H9 (cell line): ENCODE data around the gene PNMA6E. TPM values are rescaled to one million over a fixed set of nuclear protein-coding genes. Genes with fewer than 3 reads are reported as not detected.

Experiments used
- DNase-seq: peaks from one replicate; pipeline ENCODE4 v3.0.0-alpha.2; 2017
- H2AFZ ChIP-seq: one replicate; pipeline ENCODE4 v1.6.1; 2013; ENCODE audit warnings: mild to moderate bottlenecking, low read length, control low read depth, moderate library complexity
- H2AK5ac ChIP-seq: 2 replicates; pipeline ENCODE4 v1.6.1; 2013; ENCODE audit warnings: low read length, control low read depth, mixed read lengths; ENCODE audit not compliant: insufficient read length
- H2BK120ac ChIP-seq: one replicate; pipeline ENCODE4 v1.6.1; 2013; ENCODE audit warnings: low read depth, mild to moderate bottlenecking, low read length, control low read depth, inconsistent platforms; ENCODE audit not compliant: poor library complexity, severe bottlenecking
- H2BK12ac ChIP-seq: 2 replicates; pipeline ENCODE4 v1.6.1; 2013; ENCODE audit warnings: low read length, control low read depth, mixed read lengths, low read depth; ENCODE audit not compliant: insufficient read length
- H2BK15ac ChIP-seq: 2 replicates; pipeline ENCODE4 v1.6.1; 2013; ENCODE audit warnings: low read depth, low read length, control low read depth
- H2BK20ac ChIP-seq: one replicate; pipeline ENCODE4 v1.6.1; 2013; ENCODE audit warnings: low read depth, mild to moderate bottlenecking, low read length, control low read depth, inconsistent platforms; ENCODE audit not compliant: poor library complexity, severe bottlenecking
- H2BK5ac ChIP-seq: 2 replicates; pipeline ENCODE4 v1.6.1; 2013; ENCODE audit warnings: low read length, control low read depth, mixed read lengths; ENCODE audit not compliant: insufficient read length
- H3K14ac ChIP-seq: 2 replicates; pipeline ENCODE4 v1.6.1; 2013; ENCODE audit warnings: low read length, control low read depth; ENCODE audit not compliant: insufficient read depth
- H3K18ac ChIP-seq: 2 replicates; pipeline ENCODE4 v1.6.1; 2013; ENCODE audit warnings: low read depth, mild to moderate bottlenecking, mixed read lengths, low read length, control low read depth; ENCODE audit not compliant: insufficient read length
- H3K23ac ChIP-seq: 2 replicates; pipeline ENCODE4 v1.6.1; 2013; ENCODE audit warnings: low read length, control low read depth, mixed read lengths, low read depth; ENCODE audit not compliant: insufficient read length
- H3K23me2 ChIP-seq: 2 replicates; pipeline ENCODE4 v1.6.1; 2013; ENCODE audit warnings: low read depth, mild to moderate bottlenecking, mixed read lengths, low read length, control low read depth; ENCODE audit not compliant: insufficient read length, poor library complexity, severe bottlenecking
- H3K27ac ChIP-seq: 2 replicates; pipeline ENCODE4 v1.5.1; 2013; ENCODE audit warnings: low read length, control low read depth, mixed read lengths, low read depth; ENCODE audit not compliant: insufficient read length
- H3K27me3 ChIP-seq: 2 replicates; pipeline ENCODE4 v1.6.1; 2013; ENCODE audit warnings: low read length, control low read depth, inconsistent platforms; ENCODE audit not compliant: insufficient read depth
- H3K4ac ChIP-seq: 2 replicates; pipeline ENCODE4 v1.6.1; 2013; ENCODE audit warnings: low read depth, mild to moderate bottlenecking, control low read depth, inconsistent platforms, low read length, moderate library complexity
- H3K4me1 ChIP-seq: 2 replicates; pipeline ENCODE4 v1.6.1; 2013; ENCODE audit warnings: low read length, control low read depth, inconsistent platforms; ENCODE audit not compliant: insufficient read depth
- H3K4me2 ChIP-seq: 2 replicates; pipeline ENCODE4 v1.6.1; 2013; ENCODE audit warnings: low read length, control low read depth, mixed read lengths; ENCODE audit not compliant: insufficient read length, insufficient read depth
- H3K56ac ChIP-seq: 2 replicates; pipeline ENCODE4 v1.6.1; 2013; ENCODE audit warnings: low read depth, mild to moderate bottlenecking, mixed read lengths, low read length, control low read depth; ENCODE audit not compliant: insufficient read length
- H3K79me1 ChIP-seq: 2 replicates; pipeline ENCODE4 v1.6.1; 2013; ENCODE audit warnings: low read depth, mild to moderate bottlenecking, moderate library complexity, low read length, control low read depth, inconsistent platforms; ENCODE audit not compliant: insufficient read depth, poor library complexity, severe bottlenecking
- H3K79me2 ChIP-seq: 2 replicates; pipeline ENCODE4 v1.6.1; 2013; ENCODE audit warnings: low read length, control low read depth, inconsistent platforms; ENCODE audit not compliant: insufficient read depth
- H3K9ac ChIP-seq: 2 replicates; pipeline ENCODE4 v1.6.1; 2013; ENCODE audit warnings: low read length, control low read depth, mixed read lengths; ENCODE audit not compliant: insufficient read length; ENCODE audit errors: extremely low read depth
- H3K9me3 ChIP-seq: one replicate; pipeline ENCODE4 v1.6.1; 2013; ENCODE audit warnings: low read depth, low read length, inconsistent platforms; ENCODE audit not compliant: control insufficient read depth
- H3T11ph ChIP-seq: one replicate; pipeline ENCODE4 v1.6.1; 2013; ENCODE audit warnings: mild to moderate bottlenecking, low read length, control low read depth, inconsistent platforms
- H4K20me1 ChIP-seq: one replicate; pipeline ENCODE4 v1.6.1; 2013; ENCODE audit not compliant: control insufficient read depth, insufficient read length, insufficient read depth
- H4K5ac ChIP-seq: 2 replicates; pipeline ENCODE4 v1.6.1; 2013; ENCODE audit warnings: low read depth, mild to moderate bottlenecking, mixed read lengths, low read length, control low read depth; ENCODE audit not compliant: insufficient read length
- H4K8ac ChIP-seq: replicated peaks from 2 replicates; pipeline ENCODE4 v1.6.1; 2013; ENCODE audit warnings: low read length, control low read depth, mixed read lengths, low read depth; ENCODE audit not compliant: insufficient read length
- H4K91ac ChIP-seq: 2 replicates; pipeline ENCODE4 v1.6.1; 2013; ENCODE audit warnings: low read depth, mild to moderate bottlenecking, moderate library complexity, mixed read lengths, low read length, control low read depth; ENCODE audit not compliant: insufficient read length
- H3K27ac Mint-ChIP-seq, 3 experiments: 2 replicates in 2 of 3; 3 replicates in 1 of 3; pipeline ENCODE4 v1.8.0; 2020 to 2021; ENCODE audit warnings: mixed read lengths in 3 of 3, mild to moderate bottlenecking in 1 of 3, moderate library complexity in 1 of 3
- H3K27me3 Mint-ChIP-seq: 2 replicates; pipeline ENCODE4 v1.8.0; 2021; ENCODE audit warnings: low read depth, mild to moderate bottlenecking, moderate library complexity, mixed read lengths
- H3K36me3 Mint-ChIP-seq, 3 experiments: 2 replicates in 2 of 3; 3 replicates in 1 of 3; pipeline ENCODE4 v1.8.0; 2020 to 2021; ENCODE audit warnings: low read depth in 3 of 3, mixed read lengths in 3 of 3; ENCODE audit not compliant: insufficient read depth in 1 of 3
- H3K4me1 Mint-ChIP-seq, 2 experiments: 2 replicates each; pipeline ENCODE4 v1.8.0; 2020; ENCODE audit warnings: mixed read lengths in 2 of 2
- H3K4me3 Mint-ChIP-seq, 2 experiments: 2 replicates in 1 of 2; 3 replicates in 1 of 2; pipeline ENCODE4 v1.8.0; 2020 to 2021; ENCODE audit warnings: mild to moderate bottlenecking in 2 of 2, mixed read lengths in 2 of 2, moderate library complexity in 1 of 2
- H3K9me3 Mint-ChIP-seq, 2 experiments: 2 replicates in 1 of 2; 3 replicates in 1 of 2; pipeline ENCODE4 v1.8.0; 2020; ENCODE audit warnings: mild to moderate bottlenecking in 2 of 2, mixed read lengths in 2 of 2, moderate library complexity in 1 of 2
- CTCF ChIP-seq: fragments of 200-600 bp; sonication (generic); conservative IDR thresholded peaks from 3 replicates; pipeline ENCODE4 v1.8.0; 2021; ENCODE audit warnings: antibody characterized with exemption, mild to moderate bottlenecking
- WGBS: extraction: QIAGEN DNeasy Blood & Tissue Kit; methylation state at CpG from one replicate; pipeline ENCODE4 v1.1.7; 2013; ENCODE audit warnings: missing lambda C conversion rate, low lambda C conversion rate, mixed read lengths; ENCODE audit not compliant: insufficient read length; ENCODE audit errors: extremely low coverage; 5-methylcytosine and 5-hydroxymethylcytosine counted together
- total RNA-seq: library from RNA; stranded (reverse); gene quantifications from 2 replicates; pipeline ENCODE4 v1.2.1, GENCODE V29; 2021

PNMA6E gene
- total RNA-seq, 1 experiment from 2014 or later: not detected

GRCh38 chrX:153423652-153424051, 22.5 kb upstream of the PNMA6E start:
- Mint-ChIP-seq H3K36me3 (peaks cover 0 to 6% (median 0%) of the 10 kb centered on the region in 3 experiments; a peak in 3 of 7 replicates), H3K27ac (no peak overlapping the region), H3K9me3 (peaks cover 79% of the 10 kb centered on the region in 2 experiments), H3K4me1 (no peaks in the 10 kb centered on the region), H3K4me3 (no peak overlapping the region), H3K27me3 (no peaks in the 10 kb centered on the region; the same call in none of the 2 replicates)
- no peaks in the 10 kb centered on the region for H4K20me1 ChIP-seq
- WGBS: no CpG with 5 or more reads among the region's 8 CpGs
- no peaks in the 10 kb centered on the region for H3K79me2 ChIP-seq
- no peak overlapping the region for H3K4me2 ChIP-seq
- no peak overlapping the region for H4K5ac ChIP-seq
- no peak overlapping the region for H3K18ac ChIP-seq
- H2BK20ac ChIP-seq: no peak overlapping the region
- H4K91ac ChIP-seq: no peak overlapping the region
- H3K14ac ChIP-seq: no peak overlapping the region
- peaks cover 75% of the 10 kb centered on the region for H3K9me3 ChIP-seq
- H3K23ac ChIP-seq: no peak overlapping the region
- H3T11ph ChIP-seq: no peak overlapping the region
- TF ChIP-seq CTCF: no peak
- H3K4me1 ChIP-seq: no peaks in the 10 kb centered on the region
- H4K8ac ChIP-seq: no peak overlapping the region
- H3K27ac ChIP-seq: no peak overlapping the region
- no peak overlapping the region for H2AFZ ChIP-seq
- H3K79me1 ChIP-seq: no peaks in the 10 kb centered on the region
- H3K27me3 ChIP-seq: no peaks in the 10 kb centered on the region
- no peak overlapping the region for H3K4ac ChIP-seq
- no peak for DNase-seq
- H2AK5ac ChIP-seq: no peak overlapping the region
- no peak overlapping the region for H2BK15ac ChIP-seq
- no peak overlapping the region for H3K9ac ChIP-seq
- H2BK120ac ChIP-seq: no peak overlapping the region
- no peak overlapping the region for H2BK5ac ChIP-seq
- H2BK12ac ChIP-seq: no peak overlapping the region
- H3K23me2 ChIP-seq: no peaks in the 10 kb centered on the region
- H3K56ac ChIP-seq: no peak overlapping the region
